Kidney glomerular epithelial cell (primary cell): ENCODE measurements around the gene PTPRG.

Experiments used
- DNase-seq: peaks from one replicate; lab custom pipeline; 2025; lab: John Stamatoyannopoulos, UW

PTPRG gene

GRCh38 chr3:61928039-61928438, 366.7 kb downstream of the PTPRG start:
- no peak for DNase-seq

- DNase-seq = no peak
Observed at GRCh38 chr3:61928776-61929314, 367.5 kb downstream of the PTPRG start.

GRCh38 chr3:61929617-61930016, 368.2 kb downstream of the PTPRG start:
- no peak for DNase-seq

- DNase-seq = no peak
Observed at GRCh38 chr3:61932499-61932898, 371.1 kb downstream of the PTPRG start.

- no peak for DNase-seq
Observed at GRCh38 chr3:61933798-61934504, 372.6 kb downstream of the PTPRG start.

GRCh38 chr3:61934505-61934871, 373.1 kb downstream of the PTPRG start:
- DNase-seq = no peak

- no peak for DNase-seq
Observed at GRCh38 chr3:61935814-61936213, 374.4 kb downstream of the PTPRG start.

GRCh38 chr3:61936344-61936937, 375.1 kb downstream of the PTPRG start:
- no peak for DNase-seq

- no peak for DNase-seq
Observed at GRCh38 chr3:61937477-61937876, 376.1 kb downstream of the PTPRG start.

GRCh38 chr3:61938878-61939549, 377.6 kb downstream of the PTPRG start:
- no peak for DNase-seq

GRCh38 chr3:61940236-61940635, 378.9 kb downstream of the PTPRG start:
- peak; percentile 61 for DNase-seq

- no peak for DNase-seq
Observed at GRCh38 chr3:61943975-61944374, 382.6 kb downstream of the PTPRG start.

- DNase-seq = no peak
Observed at GRCh38 chr3:61944726-61945125, 383.4 kb downstream of the PTPRG start.

- no peak for DNase-seq
Observed at GRCh38 chr3:61945657-61946056, 384.3 kb downstream of the PTPRG start.

- no peak for DNase-seq
Observed at GRCh38 chr3:61946570-61947324, 385.4 kb downstream of the PTPRG start.

- no peak for DNase-seq
Observed at GRCh38 chr3:61947456-61947855, 386.1 kb downstream of the PTPRG start.

GRCh38 chr3:61948699-61949305, 387.4 kb downstream of the PTPRG start:
- DNase-seq = no peak

- no peak for DNase-seq
Observed at GRCh38 chr3:61954097-61954540, 392.7 kb downstream of the PTPRG start.

- DNase-seq = no peak
Observed at GRCh38 chr3:61955483-61955882, 394.1 kb downstream of the PTPRG start.

- peak; percentile 43 for DNase-seq
Observed at GRCh38 chr3:61956236-61956635, 394.9 kb downstream of the PTPRG start.

- no peak for DNase-seq
Observed at GRCh38 chr3:61957259-61957658, 395.9 kb downstream of the PTPRG start.

- no peak for DNase-seq
Observed at GRCh38 chr3:61960976-61961375, 399.6 kb downstream of the PTPRG start.
